K562 (cell line): ENCODE data around the gene CAB39. TPM values are rescaled to one million over a fixed set of nuclear protein-coding genes. Genes with fewer than 3 reads are reported as not detected.

ENCODE experiments used
- MYNN ChIP-seq, 2 experiments: sonication (generic); formaldehyde crosslinking in 1 of 2; IDR thresholded peaks; 2 replicates each; pipeline versions ENCODE4 v1.5.0 to v1.6.1; 2016 to 2020; ENCODE audit warnings: antibody characterized with exemption in 1 of 2, missing genetic modification reagents in 1 of 2
- ZEB2 ChIP-seq: fragments of 450-650 bp; IDR thresholded peaks from 2 replicates; pipeline ENCODE4 v1.6.1; 2016
- polyA plus RNA-seq, 8 experiments: library from polyadenylated mRNA; depleted of rRNA in 4 of 8; stranded (reverse) in 5 of 8; unstranded in 3 of 8; fragments of >200 nt; fragmentation: Nextera tagmentation in 2 of 8; fragmentation: Illumina TruSeq in 1 of 8; extraction: Ambion mirVana in 2 of 8; extraction: Trizol in 1 of 8; gene quantifications; 2 replicates each; pipeline versions ENCODE4 v1.2.1 to v1.2.3, GENCODE V29; 2011 to 2014; ENCODE audit warnings: inconsistent platforms in 1 of 8, missing spikeins in 1 of 8
- total RNA-seq, 7 experiments: library from RNA; depleted of rRNA in 6 of 7; stranded (reverse); fragments of >200 nt in 6 of 7; fragmentation: Illumina TruSeq in 2 of 7; extraction: Trizol in 2 of 7; gene quantifications; 2 replicates each; pipeline versions ENCODE4 v1.2.1 to v1.2.3, GENCODE V29; 2011 to 2021; ENCODE audit warnings: low replicate concordance in 1 of 7
- TF ChIP-seq, protein P1 (sequence below), 2 experiments: IDR thresholded peaks; 2 replicates each; pipeline ENCODE4 v1.6.1; 2012; ENCODE audit warnings: improper control_type of control experiment in 2 of 2, low read depth in 2 of 2, low read length in 2 of 2, borderline replicate concordance in 1 of 2
- TF ChIP-seq, protein P2 (sequence below), 2 experiments: fragments of 250-450 bp in 1 of 2; fragments of 450-650 bp in 1 of 2; sonication (Bioruptor Pico) in 1 of 2; IDR thresholded peaks; 2 replicates each; pipeline versions ENCODE4 v1.6.1 to v1.8.0; 2016 to 2021; ENCODE audit warnings: mild to moderate bottlenecking in 2 of 2, moderate library complexity in 2 of 2, missing compliant biosample characterization in 1 of 2, missing genetic modification characterization in 1 of 2
- TF ChIP-seq, protein P3 (sequence below): sonication (generic); formaldehyde crosslinking; IDR thresholded peaks from 2 replicates; pipeline ENCODE4 v1.8.1; 2023; ENCODE audit warnings: mild to moderate bottlenecking, missing genetic modification reagents

Gene CAB39
- total and polyA plus RNA-seq, 9 of the 15 experiments (the other 6 are each of a cell fraction or from before 2014, with no cell fraction given), result 27.2 to 94.4 (median 70.1) TPM

DNA sequence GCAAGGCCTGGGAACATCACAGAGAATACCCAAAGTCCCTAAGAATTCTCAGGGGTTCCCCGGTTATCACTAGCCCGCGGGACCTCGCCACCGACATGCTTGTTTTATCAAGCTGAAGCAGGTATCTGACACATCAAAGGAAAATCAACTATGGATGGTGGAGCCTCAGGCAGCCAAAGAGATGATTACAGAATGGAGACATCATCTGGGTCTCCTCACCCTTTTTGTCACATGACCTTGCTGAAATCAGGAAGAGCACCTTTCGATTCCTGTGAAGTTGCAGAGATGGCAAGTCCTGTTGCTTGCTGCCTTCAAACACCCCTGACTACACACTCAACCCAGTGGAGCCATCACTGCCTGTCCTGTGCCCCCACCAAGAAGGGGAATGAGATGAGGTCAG is 19.2 kb upstream of the CAB39 start (continued):
- TF ChIP-seq, protein P1, sequence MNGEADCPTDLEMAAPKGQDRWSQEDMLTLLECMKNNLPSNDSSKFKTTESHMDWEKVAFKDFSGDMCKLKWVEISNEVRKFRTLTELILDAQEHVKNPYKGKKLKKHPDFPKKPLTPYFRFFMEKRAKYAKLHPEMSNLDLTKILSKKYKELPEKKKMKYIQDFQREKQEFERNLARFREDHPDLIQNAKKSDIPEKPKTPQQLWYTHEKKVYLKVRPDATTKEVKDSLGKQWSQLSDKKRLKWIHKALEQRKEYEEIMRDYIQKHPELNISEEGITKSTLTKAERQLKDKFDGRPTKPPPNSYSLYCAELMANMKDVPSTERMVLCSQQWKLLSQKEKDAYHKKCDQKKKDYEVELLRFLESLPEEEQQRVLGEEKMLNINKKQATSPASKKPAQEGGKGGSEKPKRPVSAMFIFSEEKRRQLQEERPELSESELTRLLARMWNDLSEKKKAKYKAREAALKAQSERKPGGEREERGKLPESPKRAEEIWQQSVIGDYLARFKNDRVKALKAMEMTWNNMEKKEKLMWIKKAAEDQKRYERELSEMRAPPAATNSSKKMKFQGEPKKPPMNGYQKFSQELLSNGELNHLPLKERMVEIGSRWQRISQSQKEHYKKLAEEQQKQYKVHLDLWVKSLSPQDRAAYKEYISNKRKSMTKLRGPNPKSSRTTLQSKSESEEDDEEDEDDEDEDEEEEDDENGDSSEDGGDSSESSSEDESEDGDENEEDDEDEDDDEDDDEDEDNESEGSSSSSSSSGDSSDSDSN (IDR thresholded peaks at IDR 0.05; ENCODE audit: borderline replicate concordance in 1 of 2, low read depth in 2 of 2, low read length in 2 of 2), result no peak
- TF ChIP-seq, protein P2, sequence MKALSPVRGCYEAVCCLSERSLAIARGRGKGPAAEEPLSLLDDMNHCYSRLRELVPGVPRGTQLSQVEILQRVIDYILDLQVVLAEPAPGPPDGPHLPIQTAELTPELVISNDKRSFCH (CRISPR knock-in tag; IDR thresholded peaks at IDR 0.05), result no peak
- TF ChIP-seq, protein P2 (tag; IDR thresholded peaks at IDR 0.05), result no peak
- TF ChIP-seq MYNN (IDR thresholded peaks at IDR 0.05), result no peak
- no peak for TF ChIP-seq MYNN (CRISPR knock-in tag; IDR thresholded peaks at IDR 0.05)
- TF ChIP-seq, protein P3, sequence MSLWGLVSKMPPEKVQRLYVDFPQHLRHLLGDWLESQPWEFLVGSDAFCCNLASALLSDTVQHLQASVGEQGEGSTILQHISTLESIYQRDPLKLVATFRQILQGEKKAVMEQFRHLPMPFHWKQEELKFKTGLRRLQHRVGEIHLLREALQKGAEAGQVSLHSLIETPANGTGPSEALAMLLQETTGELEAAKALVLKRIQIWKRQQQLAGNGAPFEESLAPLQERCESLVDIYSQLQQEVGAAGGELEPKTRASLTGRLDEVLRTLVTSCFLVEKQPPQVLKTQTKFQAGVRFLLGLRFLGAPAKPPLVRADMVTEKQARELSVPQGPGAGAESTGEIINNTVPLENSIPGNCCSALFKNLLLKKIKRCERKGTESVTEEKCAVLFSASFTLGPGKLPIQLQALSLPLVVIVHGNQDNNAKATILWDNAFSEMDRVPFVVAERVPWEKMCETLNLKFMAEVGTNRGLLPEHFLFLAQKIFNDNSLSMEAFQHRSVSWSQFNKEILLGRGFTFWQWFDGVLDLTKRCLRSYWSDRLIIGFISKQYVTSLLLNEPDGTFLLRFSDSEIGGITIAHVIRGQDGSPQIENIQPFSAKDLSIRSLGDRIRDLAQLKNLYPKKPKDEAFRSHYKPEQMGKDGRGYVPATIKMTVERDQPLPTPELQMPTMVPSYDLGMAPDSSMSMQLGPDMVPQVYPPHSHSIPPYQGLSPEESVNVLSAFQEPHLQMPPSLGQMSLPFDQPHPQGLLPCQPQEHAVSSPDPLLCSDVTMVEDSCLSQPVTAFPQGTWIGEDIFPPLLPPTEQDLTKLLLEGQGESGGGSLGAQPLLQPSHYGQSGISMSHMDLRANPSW (CRISPR knock-in tag), result no peak
- no peak for TF ChIP-seq ZEB2
